Uterus (tissue), 4 donors: Measurements from ENCODE around the gene ARFGEF3. TPM values are rescaled to one million over a fixed set of nuclear protein-coding genes. Genes with fewer than 3 reads are reported as not detected.

Source experiments
- DNase-seq, 2 donors: peaks; one replicate each; pipeline ENCODE4 v3.0.0-alpha.2; 2019 to 2020
- H3K27ac ChIP-seq, 2 donors: fragments of 200-600 bp; sonication (generic); 1 replicate in 1 of 2; 2 replicates in 1 of 2; pipeline ENCODE4 v1.5.1; 2016 to 2018
- H3K27me3 ChIP-seq, 2 donors: fragments of 200-600 bp; sonication (generic); one replicate each; pipeline ENCODE4 v1.5.1; 2018 to 2019; ENCODE audit warnings: control low read depth in 1 of 2
- H3K36me3 ChIP-seq, 2 donors: fragments of 200-600 bp; sonication (generic); one replicate each; pipeline ENCODE4 v1.5.1; 2019; ENCODE audit warnings: control low read depth in 1 of 2
- H3K4me1 ChIP-seq, 2 donors: fragments of 200-600 bp; sonication (generic); one replicate each; pipeline ENCODE4 v1.5.1; 2018 to 2019; ENCODE audit warnings: control low read depth in 1 of 2
- H3K4me3 ChIP-seq, 2 donors: fragments of 200-600 bp; sonication (generic); 1 replicate in 1 of 2; 2 replicates in 1 of 2; pipeline ENCODE4 v1.5.1; 2018 to 2019; ENCODE audit warnings: mild to moderate bottlenecking in 1 of 2
- H3K9me3 ChIP-seq, 2 donors: fragments of 200-600 bp; sonication (generic); one replicate each; pipeline ENCODE4 v1.5.1; 2019; ENCODE audit warnings: control low read depth in 1 of 2
- POLR2A ChIP-seq, 2 donors: fragments of 450-650 bp; IDR thresholded peaks; one replicate each; pipeline ENCODE4 v1.6.1; 2016; ENCODE audit warnings: antibody characterized with exemption in 2 of 2, mild to moderate bottlenecking in 1 of 2, moderate library complexity in 1 of 2
- intact Hi-C: fragments of 100-400 bp; cut with DNase I; formaldehyde crosslinking; loops from one replicate; pipeline ENCODE4 v1.15.1; 2023; ENCODE audit warnings: low total_unique reads
- total RNA-seq, 4 donors: library from RNA; depleted of rRNA in 3 of 4; stranded (reverse); fragments of >200 nt in 3 of 4; gene quantifications; one replicate each; pipeline versions ENCODE4 v1.1.0 to v1.2.4, GENCODE V29; 2014 to 2023
- TF ChIP-seq, protein P1 (sequence below), 4 experiments: fragments of 200-600 bp in 2 of 4; fragments of 450-650 bp in 2 of 4; sonication (generic) in 2 of 4; IDR thresholded peaks; one replicate each; pipeline ENCODE4 v1.5.1; 2016 to 2019; ENCODE audit warnings: antibody characterized with exemption in 4 of 4, mild to moderate bottlenecking in 2 of 4, moderate library complexity in 1 of 4
- donor health status: DM: yes; HTN: yes; CAD: no.

ARFGEF3 gene
- total RNA-seq, 4 donors from 2014 or later, result 0.88 to 5.8 (median 2.4) TPM

DNA sequence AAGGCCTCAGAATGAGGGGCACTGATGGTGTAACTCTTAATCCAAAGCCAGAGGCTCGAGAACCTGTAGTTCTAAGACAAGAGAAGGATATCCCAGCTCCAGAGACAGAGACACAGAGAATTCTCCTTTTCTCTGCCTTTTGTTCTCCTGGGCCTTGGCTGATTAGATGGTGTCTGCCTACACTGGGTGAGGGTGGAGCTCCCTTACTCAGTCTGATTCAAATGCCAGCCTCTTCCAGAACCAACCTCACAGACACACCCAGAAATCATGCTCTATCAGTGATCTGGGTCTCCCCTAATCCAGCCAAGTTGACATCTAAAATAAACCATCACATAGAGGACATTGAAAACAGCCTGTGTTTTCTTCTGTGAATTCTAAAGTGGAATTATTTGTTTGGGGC is 148.0 kb downstream of the ARFGEF3 start:
- Histone ChIP-seq H3K27ac (no peak overlapping the region), H3K9me3 (no peaks in the 10 kb centered on the region), H3K4me3 (no peak overlapping the region), H3K4me1 (no peaks in the 10 kb centered on the region), H3K27me3 (no peaks in the 10 kb centered on the region), H3K36me3 (no peaks in the 10 kb centered on the region)
- TF ChIP-seq, protein P1, sequence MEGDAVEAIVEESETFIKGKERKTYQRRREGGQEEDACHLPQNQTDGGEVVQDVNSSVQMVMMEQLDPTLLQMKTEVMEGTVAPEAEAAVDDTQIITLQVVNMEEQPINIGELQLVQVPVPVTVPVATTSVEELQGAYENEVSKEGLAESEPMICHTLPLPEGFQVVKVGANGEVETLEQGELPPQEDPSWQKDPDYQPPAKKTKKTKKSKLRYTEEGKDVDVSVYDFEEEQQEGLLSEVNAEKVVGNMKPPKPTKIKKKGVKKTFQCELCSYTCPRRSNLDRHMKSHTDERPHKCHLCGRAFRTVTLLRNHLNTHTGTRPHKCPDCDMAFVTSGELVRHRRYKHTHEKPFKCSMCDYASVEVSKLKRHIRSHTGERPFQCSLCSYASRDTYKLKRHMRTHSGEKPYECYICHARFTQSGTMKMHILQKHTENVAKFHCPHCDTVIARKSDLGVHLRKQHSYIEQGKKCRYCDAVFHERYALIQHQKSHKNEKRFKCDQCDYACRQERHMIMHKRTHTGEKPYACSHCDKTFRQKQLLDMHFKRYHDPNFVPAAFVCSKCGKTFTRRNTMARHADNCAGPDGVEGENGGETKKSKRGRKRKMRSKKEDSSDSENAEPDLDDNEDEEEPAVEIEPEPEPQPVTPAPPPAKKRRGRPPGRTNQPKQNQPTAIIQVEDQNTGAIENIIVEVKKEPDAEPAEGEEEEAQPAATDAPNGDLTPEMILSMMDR (IDR thresholded peaks at IDR 0.05), result no peak
- no peak for TF ChIP-seq POLR2A (IDR thresholded peaks at IDR 0.05)
- intact Hi-C loops, result no loop called here
- DNase-seq, result no peak

DNA sequence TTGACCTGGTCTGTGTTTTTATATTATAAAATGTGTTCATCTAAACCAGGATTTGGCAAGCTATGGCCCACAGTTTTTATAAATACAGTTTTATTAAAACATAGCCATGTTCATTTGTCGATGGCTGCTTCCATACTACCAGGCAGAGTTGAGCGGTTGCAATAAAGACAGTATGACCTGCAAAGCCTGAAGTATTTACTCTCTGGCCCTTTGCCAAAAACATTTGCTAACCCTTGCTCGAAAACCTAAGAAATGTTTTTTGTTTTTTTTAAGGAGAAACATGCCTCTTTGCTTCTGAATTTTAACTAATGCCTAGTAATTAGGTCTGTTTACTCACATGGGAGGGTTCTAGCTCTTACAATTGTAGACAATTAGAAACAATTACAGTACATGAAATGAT is 148.6 kb downstream of the ARFGEF3 start:
- TF ChIP-seq, protein P1 (IDR thresholded peaks at IDR 0.05), result no peak
- no peak for TF ChIP-seq POLR2A (IDR thresholded peaks at IDR 0.05)
- H3K27ac ChIP-seq, result no peak overlapping the region
- H3K9me3 ChIP-seq, result no peaks in the 10 kb centered on the region
- intact Hi-C loops, result no loop called here
- no peak for DNase-seq
- H3K36me3 ChIP-seq, result no peaks in the 10 kb centered on the region
- H3K27me3 ChIP-seq, result no peaks in the 10 kb centered on the region
- no peaks in the 10 kb centered on the region for H3K4me1 ChIP-seq
- H3K4me3 ChIP-seq, result no peak overlapping the region

DNA sequence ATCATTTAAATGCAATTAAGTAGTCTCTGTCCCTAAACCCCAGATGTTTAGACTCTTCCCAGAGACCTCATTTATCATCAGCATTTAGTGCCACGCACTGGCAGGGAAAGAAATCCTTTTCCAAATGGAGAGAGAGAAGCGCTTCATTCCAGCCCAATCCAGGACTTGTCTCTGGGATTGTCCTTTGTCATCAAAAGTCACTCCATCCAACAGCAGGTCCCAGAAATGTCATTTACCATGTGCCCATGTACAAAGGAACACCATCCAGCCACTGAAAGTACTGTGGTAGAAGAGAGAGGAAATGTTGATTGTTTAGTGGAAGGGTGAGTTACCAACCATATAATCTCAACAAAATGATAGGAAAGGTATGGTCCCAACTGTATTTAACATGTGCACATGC is 149.1 kb downstream of the ARFGEF3 start:
- TF ChIP-seq, protein P1 (IDR thresholded peaks at IDR 0.05), result no peak
- TF ChIP-seq POLR2A (IDR thresholded peaks at IDR 0.05), result no peak
- Histone ChIP-seq H3K9me3 (no peaks in the 10 kb centered on the region), H3K27me3 (no peaks in the 10 kb centered on the region), H3K27ac (no peak overlapping the region), H3K36me3 (no peaks in the 10 kb centered on the region), H3K4me3 (no peak overlapping the region), H3K4me1 (no peaks in the 10 kb centered on the region)
- intact Hi-C loops, result no loop called here
- no peak for DNase-seq

DNA sequence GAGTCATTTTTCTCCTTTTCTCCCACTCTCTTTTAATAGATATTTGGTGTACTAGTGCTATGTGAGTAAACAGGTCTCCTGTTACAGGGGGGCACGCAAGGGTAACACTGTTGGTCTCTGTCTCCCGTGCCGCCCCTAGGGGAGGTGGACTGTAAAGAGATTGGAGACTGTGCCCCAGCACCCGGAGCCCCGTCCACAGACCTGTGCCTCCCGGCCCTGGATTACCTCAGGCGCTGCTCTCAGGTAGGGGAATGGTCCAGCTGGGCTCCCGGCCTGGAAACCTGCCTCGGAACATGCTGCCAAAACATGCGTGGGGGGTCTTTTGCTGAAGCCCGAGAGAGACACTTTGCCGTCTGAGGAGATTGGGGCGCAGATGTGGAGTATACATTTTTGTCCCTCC is 149.5 kb downstream of the ARFGEF3 start:
- Histone ChIP-seq H3K4me3 (no peak overlapping the region), H3K36me3 (no peaks in the 10 kb centered on the region), H3K27ac (no peak overlapping the region), H3K9me3 (no peaks in the 10 kb centered on the region), H3K27me3 (no peaks in the 10 kb centered on the region), H3K4me1 (no peaks in the 10 kb centered on the region)
- intact Hi-C loops, result no loop called here
- TF ChIP-seq, protein P1 (IDR thresholded peaks at IDR 0.05), result no peak
- TF ChIP-seq POLR2A (IDR thresholded peaks at IDR 0.05), result no peak
- DNase-seq, result no peak

DNA sequence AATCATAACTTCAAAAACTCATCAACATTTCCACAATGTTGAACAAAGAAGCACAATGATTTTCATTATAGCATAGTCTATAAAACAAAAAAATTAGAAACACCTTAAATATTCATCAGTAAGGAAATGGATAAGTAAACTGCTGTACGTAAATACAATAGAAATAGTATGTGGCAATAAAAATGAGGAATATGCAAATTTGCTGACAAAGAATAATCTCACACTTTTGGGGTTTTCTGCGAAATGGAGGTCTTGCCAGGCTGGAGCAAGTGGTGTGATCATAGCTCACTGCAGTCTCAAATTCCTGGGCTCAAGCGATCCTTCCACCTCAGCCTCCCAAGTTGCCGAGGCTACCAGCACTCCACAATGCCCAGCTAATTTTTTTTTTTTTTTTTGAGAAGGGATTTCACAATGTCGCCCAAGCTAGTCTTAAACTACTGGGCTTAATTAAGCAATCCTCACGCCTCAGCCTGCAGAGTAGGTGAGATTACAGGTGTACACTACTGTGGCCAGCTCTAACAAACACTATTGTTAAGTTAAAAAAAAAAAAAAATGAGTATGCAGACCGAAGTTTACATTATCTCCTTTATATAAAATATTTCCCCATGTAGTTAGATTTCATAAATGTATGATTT is 157.1 kb downstream of the ARFGEF3 start:
- Histone ChIP-seq H3K4me3 (no peak overlapping the region), H3K4me1 (no peaks in the 10 kb centered on the region), H3K27me3 (no peaks in the 10 kb centered on the region), H3K9me3 (no peaks in the 10 kb centered on the region), H3K36me3 (no peaks in the 10 kb centered on the region), H3K27ac (no peak overlapping the region)
- TF ChIP-seq POLR2A (IDR thresholded peaks at IDR 0.05), result no peak
- TF ChIP-seq, protein P1 (IDR thresholded peaks at IDR 0.05), result no peak
- no peak for DNase-seq
- intact Hi-C loops, result no loop called here
